Gastroesophageal sphincter (tissue), 4 donors: Measurements from ENCODE around the gene TNXB. TPM values are rescaled to one million over a fixed set of nuclear protein-coding genes. Genes with fewer than 3 reads are reported as not detected.

Source experiments
- ATAC-seq: fragments of 150-250 bp; one replicate; pipeline ENCODE4 v1.9.1; 2016; ENCODE audit warnings: mild to moderate bottlenecking, moderate library complexity
- H3K27ac ChIP-seq, 4 donors: fragments of 200-600 bp; sonication (generic) in 3 of 4; 1 replicate in 3 of 4; 2 replicates in 1 of 4; pipeline ENCODE4 v1.5.1; 2016 to 2019
- H3K27me3 ChIP-seq: fragments of 200-600 bp; sonication (generic); one replicate; pipeline ENCODE4 v1.5.1; 2019
- H3K36me3 ChIP-seq, 2 donors: fragments of 200-600 bp; sonication (generic); one replicate each; pipeline ENCODE4 v1.5.1; 2019; ENCODE audit warnings: control low read depth in 1 of 2
- H3K4me1 ChIP-seq, 3 donors: fragments of 200-600 bp; sonication (generic); 1 replicate in 2 of 3; 2 replicates in 1 of 3; pipeline ENCODE4 v1.5.1; 2016 to 2019; ENCODE audit warnings: control low read depth in 2 of 3
- H3K4me3 ChIP-seq, 2 donors: fragments of 200-600 bp; sonication (generic); one replicate each; pipeline ENCODE4 v1.5.1; 2019; ENCODE audit warnings: mild to moderate bottlenecking in 1 of 2, moderate library complexity in 1 of 2
- H3K9me3 ChIP-seq, 3 donors: fragments of 200-600 bp; sonication (generic); one replicate each; pipeline ENCODE4 v1.5.1; 2017 to 2019; ENCODE audit warnings: control low read depth in 2 of 3
- EP300 ChIP-seq: sonication (generic); formaldehyde crosslinking; IDR thresholded peaks from one replicate; pipeline ENCODE4 v1.6.1; 2017; ENCODE audit warnings: antibody characterized with exemption, mild to moderate bottlenecking
- POLR2A ChIP-seq, 2 donors: fragments of 450-650 bp; IDR thresholded peaks; one replicate each; pipeline ENCODE4 v1.6.1; 2017; ENCODE audit warnings: antibody characterized with exemption in 2 of 2, mild to moderate bottlenecking in 2 of 2, moderate library complexity in 1 of 2
- POLR2AphosphoS5 ChIP-seq: sonication (generic); formaldehyde crosslinking; IDR thresholded peaks from one replicate; pipeline ENCODE4 v1.6.1; 2017; ENCODE audit warnings: antibody characterized with exemption
- WGBS, 2 donors: methylation state at CpG; one replicate each; pipeline ENCODE4 v1.1.5; 2018; ENCODE audit warnings: low coverage in 1 of 2; 5-methylcytosine and 5-hydroxymethylcytosine counted together
- total RNA-seq, 4 donors: library from RNA; depleted of rRNA; stranded (reverse); fragments of >200 nt; gene quantifications; one replicate each; pipeline ENCODE4 v1.1.0, GENCODE V29; 2016
- TF ChIP-seq, protein P1 (sequence below), 4 experiments: fragments of 200-600 bp in 2 of 4; fragments of 450-650 bp in 2 of 4; sonication (generic) in 1 of 4; IDR thresholded peaks; one replicate each; pipeline ENCODE4 v1.5.1; 2017 to 2019; ENCODE audit warnings: antibody characterized with exemption in 4 of 4, mild to moderate bottlenecking in 2 of 4, moderate library complexity in 2 of 4

TNXB gene
- total RNA-seq, 4 donors from 2014 or later, result 148 to 394 (median 190) TPM

DNA sequence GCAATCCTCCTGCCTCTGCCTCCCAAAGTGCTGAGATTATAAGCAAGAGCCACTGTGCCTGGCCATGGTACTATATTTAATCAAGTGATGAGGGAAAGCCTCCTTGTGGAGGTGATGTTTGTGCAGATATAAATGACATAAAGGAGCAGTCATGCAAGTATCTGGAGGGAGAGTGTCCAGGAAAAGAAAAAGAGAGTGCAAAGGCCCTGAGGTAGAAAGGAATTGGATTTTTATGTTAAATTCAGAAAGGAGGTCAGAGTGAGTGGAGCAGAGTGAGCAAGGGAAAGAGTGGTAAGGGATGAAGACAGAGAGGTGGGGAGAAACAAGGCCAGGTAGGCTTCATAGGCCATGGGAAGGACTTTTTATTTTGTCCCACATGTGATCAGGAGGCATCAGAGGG, 28.3 kb upstream of the TNXB start:
- TF ChIP-seq POLR2AphosphoS5 (no peak), POLR2A (IDR thresholded peaks at IDR 0.05) (no peak), EP300 (no peak)
- TF ChIP-seq, protein P1, sequence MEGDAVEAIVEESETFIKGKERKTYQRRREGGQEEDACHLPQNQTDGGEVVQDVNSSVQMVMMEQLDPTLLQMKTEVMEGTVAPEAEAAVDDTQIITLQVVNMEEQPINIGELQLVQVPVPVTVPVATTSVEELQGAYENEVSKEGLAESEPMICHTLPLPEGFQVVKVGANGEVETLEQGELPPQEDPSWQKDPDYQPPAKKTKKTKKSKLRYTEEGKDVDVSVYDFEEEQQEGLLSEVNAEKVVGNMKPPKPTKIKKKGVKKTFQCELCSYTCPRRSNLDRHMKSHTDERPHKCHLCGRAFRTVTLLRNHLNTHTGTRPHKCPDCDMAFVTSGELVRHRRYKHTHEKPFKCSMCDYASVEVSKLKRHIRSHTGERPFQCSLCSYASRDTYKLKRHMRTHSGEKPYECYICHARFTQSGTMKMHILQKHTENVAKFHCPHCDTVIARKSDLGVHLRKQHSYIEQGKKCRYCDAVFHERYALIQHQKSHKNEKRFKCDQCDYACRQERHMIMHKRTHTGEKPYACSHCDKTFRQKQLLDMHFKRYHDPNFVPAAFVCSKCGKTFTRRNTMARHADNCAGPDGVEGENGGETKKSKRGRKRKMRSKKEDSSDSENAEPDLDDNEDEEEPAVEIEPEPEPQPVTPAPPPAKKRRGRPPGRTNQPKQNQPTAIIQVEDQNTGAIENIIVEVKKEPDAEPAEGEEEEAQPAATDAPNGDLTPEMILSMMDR (IDR thresholded peaks at IDR 0.05), result no peak
- Histone ChIP-seq H3K36me3 (no peaks in the 10 kb centered on the region), H3K4me1 (no peaks in the 10 kb centered on the region), H3K27ac (no peak overlapping the region), H3K27me3 (no peaks in the 10 kb centered on the region), H3K4me3 (no peak overlapping the region), H3K9me3 (no peaks in the 10 kb centered on the region)
- ATAC-seq, result no peak

DNA sequence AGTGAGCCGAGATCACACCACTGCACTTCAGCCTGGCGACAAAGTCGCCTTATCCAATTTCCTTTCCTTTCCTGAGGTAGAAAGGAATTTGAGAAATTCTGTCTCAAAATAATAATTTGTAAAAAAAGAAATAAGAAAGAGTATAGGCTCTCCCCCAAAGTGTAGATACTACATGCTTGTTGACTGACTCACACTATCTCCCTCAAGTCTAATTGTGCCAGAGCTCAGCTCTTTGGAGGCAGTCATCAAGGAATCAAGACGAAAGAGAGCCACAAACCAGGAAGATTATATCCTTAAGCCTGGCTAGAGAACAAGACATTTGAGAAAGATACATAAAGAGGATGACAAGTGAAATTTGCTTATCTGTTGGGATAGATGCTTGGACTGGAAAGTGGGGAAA, 24.6 kb upstream of the TNXB start:
- no peaks in the 10 kb centered on the region for H3K36me3 ChIP-seq
- H3K4me1 ChIP-seq, result peaks cover 7 to 15% (median 8%) of the 10 kb centered on the region in 3 donors
- 74 to 77% methylated on average over 3 to 4 of the region's 4 CpGs for WGBS, 2 donors
- H3K4me3 ChIP-seq, result no peak overlapping the region
- ATAC-seq, result no peak
- no peaks in the 10 kb centered on the region for H3K27me3 ChIP-seq
- no peaks in the 10 kb centered on the region for H3K9me3 ChIP-seq
- TF ChIP-seq POLR2A (IDR thresholded peaks at IDR 0.05) (no peak), POLR2AphosphoS5 (no peak), EP300 (no peak)
- TF ChIP-seq, protein P1 (IDR thresholded peaks at IDR 0.05), result no peak
- no peak overlapping the region for H3K27ac ChIP-seq

DNA sequence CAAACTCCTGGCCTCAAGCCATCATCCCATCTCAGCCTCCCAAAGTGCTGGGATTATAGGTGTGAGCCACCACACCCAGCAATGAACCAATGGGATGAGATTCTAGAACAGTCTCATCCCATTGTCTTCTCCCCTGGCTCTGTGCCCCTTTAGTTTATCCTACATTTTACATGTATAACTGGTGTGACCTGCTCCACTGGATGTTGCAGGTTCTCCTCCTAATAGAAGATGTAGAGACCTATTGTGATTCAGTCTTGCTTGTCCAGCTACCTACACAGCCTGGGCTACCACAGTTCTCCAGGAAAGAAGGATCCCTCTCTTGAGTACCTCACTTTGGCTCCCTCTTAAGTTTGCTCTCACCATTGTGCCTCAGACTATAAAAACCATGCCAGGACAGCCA, 23.0 kb upstream of the TNXB start:
- Histone ChIP-seq H3K9me3 (no peaks in the 10 kb centered on the region), H3K4me3 (no peak overlapping the region), H3K4me1 (peaks cover 7 to 27% (median 16%) of the 10 kb centered on the region in 3 donors), H3K27me3 (no peaks in the 10 kb centered on the region), H3K27ac (no peak overlapping the region), H3K36me3 (no peaks in the 10 kb centered on the region)
- no peak for ATAC-seq
- TF ChIP-seq POLR2AphosphoS5 (no peak), POLR2A (IDR thresholded peaks at IDR 0.05) (no peak), EP300 (no peak)
- TF ChIP-seq, protein P1 (IDR thresholded peaks at IDR 0.05), result no peak

GRCh38 chr6:32131439-32131948, 22.4 kb upstream of the TNXB start:
- no peak for ATAC-seq
- TF ChIP-seq POLR2AphosphoS5, result no peak
- Histone ChIP-seq H3K27me3 (no peaks in the 10 kb centered on the region), H3K4me1 (peaks cover 7 to 33% (median 22%) of the 10 kb centered on the region in 3 donors), H3K9me3 (no peaks in the 10 kb centered on the region), H3K36me3 (peaks cover 0 to 5% of the 10 kb centered on the region in 2 donors), H3K27ac (no peak overlapping the region), H3K4me3 (no peak overlapping the region)
- 75 to 88% methylated on average over 5 to 9 of the region's 14 CpGs for WGBS, 2 donors

GRCh38 chr6:32129297-32130088, 20.4 kb upstream of the TNXB start:
- H3K4me1 ChIP-seq, result peaks cover 7 to 49% (median 24%) of the 10 kb centered on the region in 3 donors
- peak overlapping the region; percentile 47 to 93 (median 92) for H3K27ac ChIP-seq
- peaks cover 0 to 25% of the 10 kb centered on the region in 2 donors for H3K36me3 ChIP-seq
- TF ChIP-seq POLR2A (IDR thresholded peaks at IDR 0.05) (no peak), POLR2AphosphoS5 (peak; percentile 87), EP300 (no peak)
- TF ChIP-seq, protein P1 (IDR thresholded peaks at IDR 0.05), result no peak
- peak overlapping the region; percentile 50 to 89 for H3K4me3 ChIP-seq
- WGBS, 2 donors, result 18 to 37% methylated on average over 8 to 16 of the region's 22 CpGs
- peak; percentile 50 for ATAC-seq
- H3K27me3 ChIP-seq, result no peaks in the 10 kb centered on the region
- no peaks in the 10 kb centered on the region for H3K9me3 ChIP-seq
